GM08714 (cell line): ENCODE results near the gene CES2.

Experiments
- H3K4me3 ChIP-seq: fragments of 200-500 bp; sonication (Bioruptor generic); 2 replicates; pipeline ENCODE4 v1.5.1; 2014; ENCODE audit warnings: mild to moderate bottlenecking, low read length, inconsistent platforms
- ZNF274 ChIP-seq: IDR thresholded peaks from 2 replicates; pipeline ENCODE4 v1.6.1; 2012; ENCODE audit warnings: mild to moderate bottlenecking, low read depth, low read length

Gene CES2

GRCh38 chr16:66928702-66929388 lies 6.5 kb upstream of the CES2 start:
- H3K4me3 ChIP-seq = no peak overlapping the region
- TF ChIP-seq ZNF274 = no peak

GRCh38 chr16:66930189-66930588 lies 5.1 kb upstream of the CES2 start:
- H3K4me3 ChIP-seq = no peak overlapping the region
- no peak for TF ChIP-seq ZNF274

- no peak overlapping the region for H3K4me3 ChIP-seq
- TF ChIP-seq ZNF274 = no peak
Observed at GRCh38 chr16:66931665-66932064, 3.7 kb upstream of the CES2 start.

GRCh38 chr16:66932076-66932475 lies 3.2 kb upstream of the CES2 start:
- no peak overlapping the region for H3K4me3 ChIP-seq
- no peak for TF ChIP-seq ZNF274

GRCh38 chr16:66933776-66934137 lies 1.6 kb upstream of the CES2 start:
- H3K4me3 ChIP-seq = peak overlapping the region; percentile 87
- no peak for TF ChIP-seq ZNF274

- TF ChIP-seq ZNF274 = no peak
- peak within 1 kb of the TSS; percentile 87 for H3K4me3 ChIP-seq
Observed at GRCh38 chr16:66934138-66934838, 1.0 kb upstream of the CES2 start, which contains the start of gene CIAO2B. Gene CIAO2B (minus strand): TSS chr16:66934402. CDS start chr16:66934364, 38 bp downstream.

- H3K4me3 ChIP-seq = peak overlapping the region; percentile 87
Observed at GRCh38 chr16:66934839-66935313, 440 bp upstream of the CES2 start.

GRCh38 chr16:66936462-66936861 lies 1.1 kb downstream of the CES2 start:
- H3K4me3 ChIP-seq = no peak overlapping the region
- no peak for TF ChIP-seq ZNF274

GRCh38 chr16:66936889-66937554 lies 1.7 kb downstream of the CES2 start:
- TF ChIP-seq ZNF274 = no peak
- H3K4me3 ChIP-seq = no peak overlapping the region

- no peak for TF ChIP-seq ZNF274
- no peak overlapping the region for H3K4me3 ChIP-seq
Observed at GRCh38 chr16:66937725-66938337, 2.5 kb downstream of the CES2 start.

GRCh38 chr16:66939366-66939765 lies 4.0 kb downstream of the CES2 start:
- H3K4me3 ChIP-seq = no peak overlapping the region
- no peak for TF ChIP-seq ZNF274

- no peak overlapping the region for H3K4me3 ChIP-seq
- no peak for TF ChIP-seq ZNF274
Observed at GRCh38 chr16:66940236-66940635, 4.9 kb downstream of the CES2 start.

GRCh38 chr16:66942981-66943380 lies 7.7 kb downstream of the CES2 start:
- no peak overlapping the region for H3K4me3 ChIP-seq
- no peak for TF ChIP-seq ZNF274

GRCh38 chr16:66943426-66944053 lies 8.2 kb downstream of the CES2 start:
- TF ChIP-seq ZNF274 = no peak
- no peak overlapping the region for H3K4me3 ChIP-seq
